ENCODE measurements around the gene KBTBD12. TPM values are rescaled to one million over a fixed set of nuclear protein-coding genes. Genes with fewer than 3 reads are reported as not detected.
A peak's percentile ranks its signal among the peaks of the same experiment; 100 is the strongest.
"Not testable (repeated sequence)": the region's sequence is repeated elsewhere in the genome, so short reads cannot be mapped to it uniquely, and the experiment has no call there.

The KBTBD12 gene
- total RNA-seq, 3 donors from 2014 or later: 0.05 TPM; not detected in 2

- H3K4me1 Mint-ChIP-seq (ENCODE audit: low read depth): no peaks in the 10 kb centered on the region
These were observed 24.9 kb upstream of the KBTBD12 start for GRCh38 chr3:127889976-127890650.

GRCh38 chr3:127890651-127891290 is 24.3 kb upstream of the KBTBD12 start:
- not testable (repeated sequence) for H3K4me1 Mint-ChIP-seq (ENCODE audit: low read depth); DNase-seq; H3K9me3 Mint-ChIP-seq; H3K36me3 Mint-ChIP-seq (ENCODE audit: insufficient read depth); H3K4me3 Mint-ChIP-seq
- H3K27me3 Mint-ChIP-seq (ENCODE audit: low read depth): peaks cover 20% of the 10 kb centered on the region
- peak; percentile 23 to 62 for ATAC-seq

More at GRCh38 chr3:127889976-127890650, 24.9 kb upstream of the KBTBD12 start:
- no peaks in the 10 kb centered on the region for H3K36me3 Mint-ChIP-seq (ENCODE audit: insufficient read depth)
- H3K27me3 Mint-ChIP-seq (ENCODE audit: low read depth): peaks cover 20% of the 10 kb centered on the region
- no peak for DNase-seq
- peak in 1 of 2 donors; percentile 41 for ATAC-seq
- H3K9me3 Mint-ChIP-seq: peaks cover 9% of the 10 kb centered on the region
- H3K4me3 Mint-ChIP-seq: no peak overlapping the region

GRCh38 chr3:127894481-127894880 is 20.6 kb upstream of the KBTBD12 start:
- H3K4me3 Mint-ChIP-seq: no peak overlapping the region
- H3K9me3 Mint-ChIP-seq: peaks cover 9% of the 10 kb centered on the region
- no peak for ATAC-seq
- DNase-seq: no peak
- peaks cover 7% of the 10 kb centered on the region for H3K27me3 Mint-ChIP-seq (ENCODE audit: low read depth)
- H3K36me3 Mint-ChIP-seq (ENCODE audit: insufficient read depth): no peaks in the 10 kb centered on the region
- no peaks in the 10 kb centered on the region for H3K4me1 Mint-ChIP-seq (ENCODE audit: low read depth)

GRCh38 chr3:127899200-127899599 is 15.8 kb upstream of the KBTBD12 start:
- H3K4me3 Mint-ChIP-seq: no peak overlapping the region
- peaks cover 4% of the 10 kb centered on the region for H3K9me3 Mint-ChIP-seq
- H3K4me1 Mint-ChIP-seq (ENCODE audit: low read depth): no peaks in the 10 kb centered on the region
- ATAC-seq (no peak), DNase-seq (no peak)
- H3K27me3 Mint-ChIP-seq (ENCODE audit: low read depth): no peaks in the 10 kb centered on the region
- H3K36me3 Mint-ChIP-seq (ENCODE audit: insufficient read depth): no peaks in the 10 kb centered on the region

GRCh38 chr3:127899766-127900165 is 15.3 kb upstream of the KBTBD12 start:
- Mint-ChIP-seq H3K36me3 (ENCODE audit: insufficient read depth) (no peaks in the 10 kb centered on the region), H3K4me1 (ENCODE audit: low read depth) (no peaks in the 10 kb centered on the region), H3K27me3 (ENCODE audit: low read depth) (peaks cover under 1% of the 10 kb centered on the region), H3K9me3 (peaks cover 5% of the 10 kb centered on the region), H3K4me3 (no peak overlapping the region)
- DNase-seq (no peak), ATAC-seq (no peak)

- no peak overlapping the region for H3K4me3 Mint-ChIP-seq
- no peak for DNase-seq
- ATAC-seq: no peak
- H3K27me3 Mint-ChIP-seq (ENCODE audit: low read depth): peaks cover 6% of the 10 kb centered on the region
- H3K9me3 Mint-ChIP-seq: peaks cover 5% of the 10 kb centered on the region
- H3K4me1 Mint-ChIP-seq (ENCODE audit: low read depth): no peaks in the 10 kb centered on the region
- H3K36me3 Mint-ChIP-seq (ENCODE audit: insufficient read depth): no peaks in the 10 kb centered on the region
These were observed 14.5 kb upstream of the KBTBD12 start for GRCh38 chr3:127900536-127900935.

- Mint-ChIP-seq H3K4me3 (no peak overlapping the region), H3K27me3 (ENCODE audit: low read depth) (peaks cover 11% of the 10 kb centered on the region), H3K4me1 (ENCODE audit: low read depth) (no peaks in the 10 kb centered on the region), H3K9me3 (peaks cover 5% of the 10 kb centered on the region), H3K36me3 (ENCODE audit: insufficient read depth) (no peaks in the 10 kb centered on the region)
- DNase-seq: no peak
- ATAC-seq: no peak
These were observed 12.5 kb upstream of the KBTBD12 start for GRCh38 chr3:127902486-127902885.

GRCh38 chr3:127903611-127904375 is 11.2 kb upstream of the KBTBD12 start:
- H3K36me3 Mint-ChIP-seq (ENCODE audit: insufficient read depth): no peaks in the 10 kb centered on the region
- ATAC-seq (no peak), DNase-seq (no peak)
- peaks cover 13% of the 10 kb centered on the region for H3K27me3 Mint-ChIP-seq (ENCODE audit: low read depth)
- H3K4me1 Mint-ChIP-seq (ENCODE audit: low read depth): no peaks in the 10 kb centered on the region
- H3K4me3 Mint-ChIP-seq: no peak overlapping the region
- peaks cover 5% of the 10 kb centered on the region for H3K9me3 Mint-ChIP-seq

GRCh38 chr3:127905556-127905955 is 9.5 kb upstream of the KBTBD12 start:
- Mint-ChIP-seq H3K4me3 (no peak overlapping the region), H3K36me3 (ENCODE audit: insufficient read depth) (no peaks in the 10 kb centered on the region), H3K9me3 (peaks cover 5% of the 10 kb centered on the region), H3K27me3 (ENCODE audit: low read depth) (peaks cover 17% of the 10 kb centered on the region), H3K4me1 (ENCODE audit: low read depth) (no peaks in the 10 kb centered on the region)
- ATAC-seq: no peak
- no peak for DNase-seq

GRCh38 chr3:127906653-127907052 is 8.4 kb upstream of the KBTBD12 start:
- ATAC-seq; DNase-seq; H3K36me3 Mint-ChIP-seq (ENCODE audit: insufficient read depth); H3K4me3 Mint-ChIP-seq; H3K9me3 Mint-ChIP-seq; H3K4me1 Mint-ChIP-seq (ENCODE audit: low read depth): not testable (repeated sequence)
- peaks cover 27% of the 10 kb centered on the region for H3K27me3 Mint-ChIP-seq (ENCODE audit: low read depth)

- H3K4me1 Mint-ChIP-seq (ENCODE audit: low read depth): no peaks in the 10 kb centered on the region
- ATAC-seq: no peak
- DNase-seq: no peak
- no peak overlapping the region for H3K4me3 Mint-ChIP-seq
- peaks cover 38% of the 10 kb centered on the region for H3K27me3 Mint-ChIP-seq (ENCODE audit: low read depth)
- H3K9me3 Mint-ChIP-seq: peaks cover 5% of the 10 kb centered on the region
- H3K36me3 Mint-ChIP-seq (ENCODE audit: insufficient read depth): no peaks in the 10 kb centered on the region
These were observed 6.8 kb upstream of the KBTBD12 start for GRCh38 chr3:127908202-127908601.

- Mint-ChIP-seq H3K4me1 (ENCODE audit: low read depth) (no peaks in the 10 kb centered on the region), H3K9me3 (peaks cover 10% of the 10 kb centered on the region), H3K36me3 (ENCODE audit: insufficient read depth) (no peaks in the 10 kb centered on the region), H3K4me3 (no peak overlapping the region), H3K27me3 (ENCODE audit: low read depth) (peaks cover 45% of the 10 kb centered on the region)
- ATAC-seq (no peak), DNase-seq (no peak)
These were observed 6.1 kb upstream of the KBTBD12 start for GRCh38 chr3:127908951-127909350.

- no peaks in the 10 kb centered on the region for H3K36me3 Mint-ChIP-seq (ENCODE audit: insufficient read depth)
- DNase-seq (no peak), ATAC-seq (no peak)
- peaks cover 52% of the 10 kb centered on the region for H3K27me3 Mint-ChIP-seq (ENCODE audit: low read depth)
- H3K4me3 Mint-ChIP-seq: no peak overlapping the region
- H3K4me1 Mint-ChIP-seq (ENCODE audit: low read depth): peaks cover 5% of the 10 kb centered on the region
- peaks cover 6% of the 10 kb centered on the region for H3K9me3 Mint-ChIP-seq
These were observed 5.4 kb upstream of the KBTBD12 start for GRCh38 chr3:127909646-127910045.

- H3K27me3 Mint-ChIP-seq (ENCODE audit: low read depth): peaks cover 54% of the 10 kb centered on the region
- peaks cover 10% of the 10 kb centered on the region for H3K4me1 Mint-ChIP-seq (ENCODE audit: low read depth)
- no peak for ATAC-seq
- no peak for DNase-seq
- H3K9me3 Mint-ChIP-seq: peaks cover 6% of the 10 kb centered on the region
- no peaks in the 10 kb centered on the region for H3K36me3 Mint-ChIP-seq (ENCODE audit: insufficient read depth)
- H3K4me3 Mint-ChIP-seq: no peak overlapping the region
These were observed 3.6 kb upstream of the KBTBD12 start for GRCh38 chr3:127911421-127911931.

Measured in activated T-cell treated with anti-CD3 and anti-CD28 coated beads, Interleukin-2, amount 50 U/mL, for 4 hours (primary cell).